ENCODE measurements around the gene FBL.
A peak's percentile ranks its signal among the peaks of the same experiment; 100 is the strongest.
"Not testable (repeated sequence)": the region's sequence is repeated elsewhere in the genome, so short reads cannot be mapped to it uniquely, and the experiment has no call there.

FBL gene

DNA sequence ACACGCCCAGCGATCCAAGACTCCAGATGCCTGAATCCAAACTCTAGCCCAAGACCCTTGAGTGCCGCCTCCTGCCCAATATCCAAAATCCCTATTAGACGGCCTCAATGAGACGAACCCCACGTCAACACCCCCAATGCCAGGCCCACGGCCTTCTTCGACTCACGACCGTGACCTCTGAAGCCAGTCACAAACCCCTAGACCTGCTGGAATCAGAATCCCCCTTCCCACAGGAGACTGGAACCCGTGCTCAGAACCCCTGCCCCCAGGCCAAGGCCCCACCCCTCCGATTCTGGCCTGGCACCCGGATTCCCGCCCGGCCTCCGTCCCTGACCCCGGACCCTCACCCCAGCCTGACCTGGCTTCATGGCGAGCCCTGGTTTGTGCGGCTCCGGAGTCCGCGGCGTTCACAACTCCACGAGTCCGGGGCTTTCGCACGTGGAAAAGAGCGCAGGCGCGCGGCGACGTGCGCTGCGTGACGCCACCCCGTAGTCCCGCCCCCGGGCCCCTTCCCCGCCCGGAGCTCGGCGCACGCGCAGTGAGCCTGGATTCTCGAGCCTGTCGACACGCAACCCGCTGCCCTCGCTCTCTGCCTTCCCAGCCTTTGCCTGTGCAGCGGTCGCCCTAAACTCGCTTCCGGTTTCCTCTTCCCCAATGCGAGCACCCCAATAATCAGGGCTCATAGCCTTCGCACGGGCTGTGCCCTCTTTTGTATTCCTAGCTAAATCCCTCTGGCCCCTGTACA lies at the start of gene FBL:
Gene FBL (minus strand): TSS at position 447 of the 745 bp plus-strand sequence. CDS start 79 bp downstream, at position 368.
- DNase-seq, result peak; percentile 88

- DNase-seq, result not testable (repeated sequence)
Observed at GRCh38 chr19:39895096-39895495, 48.9 kb upstream of the FBL start.

DNA sequence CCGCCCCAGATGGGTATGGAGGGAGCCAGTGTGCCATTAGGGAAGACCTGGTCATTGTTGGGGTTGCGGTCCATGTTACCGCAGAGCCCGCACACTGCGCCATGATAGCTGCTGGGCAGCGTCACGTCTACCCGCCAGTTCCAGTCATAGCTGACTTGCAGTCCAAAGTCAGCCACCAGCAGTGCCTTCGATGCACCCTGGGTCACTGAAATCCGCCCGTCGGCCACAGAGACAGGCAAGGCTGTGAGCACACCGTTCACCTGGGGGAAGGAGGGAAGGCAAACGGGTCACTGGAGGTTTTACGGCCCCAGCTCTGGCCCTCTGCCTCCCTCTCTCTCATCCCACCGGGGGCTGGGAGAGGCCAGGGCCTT lies 48.0 kb upstream of the FBL start:
- DNase-seq, result not testable (repeated sequence)

DNA sequence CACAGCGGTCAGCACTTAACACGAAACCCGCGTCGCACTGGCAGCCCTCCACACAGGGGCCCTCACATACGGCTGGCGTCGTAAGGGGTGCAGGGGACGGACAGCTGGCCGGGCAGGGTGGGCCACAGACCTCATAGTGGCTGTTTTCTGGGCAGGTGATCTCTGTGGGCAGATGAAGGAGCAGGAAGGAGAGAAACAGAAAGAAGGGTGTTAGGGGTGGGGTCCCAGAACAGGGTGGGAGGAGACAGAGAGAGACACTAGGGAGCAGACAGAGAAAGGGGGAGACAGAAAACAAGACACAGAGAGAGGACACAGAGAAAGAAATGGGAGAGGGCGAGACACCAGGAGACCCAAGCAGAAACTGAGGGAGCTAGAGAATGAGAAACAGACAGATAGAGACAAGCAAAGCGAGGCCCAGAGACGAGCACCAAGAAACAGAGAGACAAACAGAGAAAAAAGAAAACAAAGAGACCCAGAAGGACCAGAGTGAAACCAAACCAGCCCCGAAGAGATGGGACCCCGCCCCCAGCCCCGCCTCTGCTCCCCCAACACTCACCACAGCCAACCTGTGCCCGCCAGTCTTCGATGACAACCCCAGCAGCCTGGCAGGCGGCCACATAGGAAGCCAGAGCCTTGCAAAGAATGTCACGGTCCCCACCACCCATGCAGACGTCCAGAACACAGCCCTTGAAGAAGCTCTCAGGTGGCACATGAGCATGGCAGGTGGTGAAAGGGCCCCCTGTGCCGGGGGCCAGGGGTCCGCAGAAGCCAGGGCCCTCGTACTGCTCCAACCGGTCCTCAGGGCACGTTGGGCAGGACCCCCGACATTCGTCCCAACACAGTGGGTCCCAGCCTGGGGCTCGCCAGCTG lies 47.4 kb upstream of the FBL start:
- not testable (repeated sequence) for DNase-seq

DNA sequence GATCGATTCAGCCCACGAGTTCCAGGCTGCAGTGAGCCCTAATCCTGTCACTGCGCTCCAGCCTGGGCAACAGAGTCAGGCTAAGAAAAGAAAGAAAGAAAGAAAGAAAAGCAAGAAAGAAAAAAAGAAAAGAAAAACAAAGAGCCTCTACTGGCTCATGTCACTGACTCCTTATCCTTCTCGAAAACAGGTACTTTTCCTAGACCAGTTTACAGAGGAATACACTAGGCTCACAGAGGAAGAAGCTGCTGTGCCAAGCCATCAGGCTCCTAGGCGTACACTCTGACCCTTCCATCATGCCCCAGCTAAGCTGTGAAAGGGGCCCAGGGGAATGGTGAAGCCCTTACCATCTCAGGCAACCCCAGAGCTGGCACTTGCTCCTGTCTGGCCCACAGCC lies 46.3 kb upstream of the FBL start:
- DNase-seq, result not testable (repeated sequence)

DNA sequence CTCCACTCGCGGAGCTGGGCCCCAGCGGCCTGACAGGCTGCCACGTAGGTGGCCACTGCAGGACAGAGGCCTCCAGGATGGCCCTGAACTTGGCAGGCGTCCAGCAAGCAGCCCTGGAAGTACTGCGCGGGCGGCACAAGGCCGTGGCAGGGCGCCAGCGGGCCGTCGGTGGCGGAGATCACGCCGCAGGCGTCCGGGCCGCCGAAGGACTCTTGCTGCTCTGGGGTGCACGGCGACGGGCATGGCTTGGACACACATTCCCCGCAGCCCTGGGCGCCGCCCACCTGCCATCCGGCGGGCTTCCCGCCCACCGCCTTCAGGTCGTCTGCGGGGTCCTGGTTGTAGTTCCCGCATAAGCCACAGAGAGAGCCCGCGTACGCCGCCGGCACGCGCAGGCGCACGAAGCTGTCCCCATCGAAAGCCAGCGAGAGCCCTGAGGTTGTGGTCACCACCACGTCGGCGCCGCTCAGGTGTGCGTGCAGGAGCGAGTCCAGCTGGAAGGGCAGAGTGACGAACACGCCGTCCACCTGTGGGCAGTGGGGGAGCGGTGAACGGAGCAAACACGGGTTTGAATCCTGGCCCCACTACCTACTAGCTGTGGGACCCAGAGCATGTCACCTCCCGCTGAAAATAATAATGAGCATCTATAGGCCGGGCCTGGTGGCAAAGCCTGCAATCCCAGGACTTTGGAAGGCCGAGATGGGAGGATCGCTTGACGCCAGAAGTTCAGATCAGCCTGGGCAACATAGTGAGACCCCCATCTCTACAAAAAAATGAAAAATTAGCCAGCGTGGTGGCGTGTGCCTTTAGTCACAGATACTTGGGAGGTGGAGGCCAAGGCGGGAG lies 45.7 kb upstream of the FBL start:
- not testable (repeated sequence) for DNase-seq

DNA sequence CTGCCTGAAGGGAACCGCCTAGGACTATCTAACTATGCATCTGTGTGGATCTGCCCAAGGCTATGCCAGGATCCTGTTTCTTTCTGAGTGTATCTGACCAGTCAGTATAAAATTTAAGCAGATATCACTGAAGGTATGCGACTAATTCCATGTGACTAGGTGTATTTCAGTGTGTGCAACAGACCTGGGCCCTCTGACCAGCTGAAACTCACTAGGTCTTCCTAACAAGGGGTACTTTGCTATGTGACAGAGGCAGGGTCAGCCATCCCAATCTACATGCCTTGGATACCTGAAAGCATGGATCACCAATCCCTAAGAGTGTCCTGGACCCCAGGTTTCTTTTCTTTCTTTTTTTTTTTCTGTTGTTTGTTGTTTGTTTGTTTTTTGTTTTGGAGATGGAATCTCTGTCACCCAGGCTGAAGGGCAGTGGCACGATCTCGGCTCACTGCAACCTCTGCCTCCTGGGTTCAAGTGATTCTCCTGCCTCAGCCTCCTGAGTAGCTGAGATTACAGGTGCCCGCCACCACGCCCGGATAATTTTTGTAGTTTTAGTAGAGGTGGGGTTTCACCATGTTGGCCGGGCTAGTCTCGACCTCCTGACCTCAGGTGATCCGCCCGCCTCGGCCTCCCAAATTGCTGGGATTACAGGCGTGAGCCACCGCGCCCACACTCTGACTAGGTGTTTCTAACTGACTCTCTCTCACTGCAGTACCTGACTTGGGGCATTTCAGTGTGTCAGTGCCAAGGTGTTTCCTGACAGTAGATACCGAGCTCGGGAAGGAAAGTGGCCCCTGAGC lies 44.8 kb upstream of the FBL start:
- no peak for DNase-seq

DNA sequence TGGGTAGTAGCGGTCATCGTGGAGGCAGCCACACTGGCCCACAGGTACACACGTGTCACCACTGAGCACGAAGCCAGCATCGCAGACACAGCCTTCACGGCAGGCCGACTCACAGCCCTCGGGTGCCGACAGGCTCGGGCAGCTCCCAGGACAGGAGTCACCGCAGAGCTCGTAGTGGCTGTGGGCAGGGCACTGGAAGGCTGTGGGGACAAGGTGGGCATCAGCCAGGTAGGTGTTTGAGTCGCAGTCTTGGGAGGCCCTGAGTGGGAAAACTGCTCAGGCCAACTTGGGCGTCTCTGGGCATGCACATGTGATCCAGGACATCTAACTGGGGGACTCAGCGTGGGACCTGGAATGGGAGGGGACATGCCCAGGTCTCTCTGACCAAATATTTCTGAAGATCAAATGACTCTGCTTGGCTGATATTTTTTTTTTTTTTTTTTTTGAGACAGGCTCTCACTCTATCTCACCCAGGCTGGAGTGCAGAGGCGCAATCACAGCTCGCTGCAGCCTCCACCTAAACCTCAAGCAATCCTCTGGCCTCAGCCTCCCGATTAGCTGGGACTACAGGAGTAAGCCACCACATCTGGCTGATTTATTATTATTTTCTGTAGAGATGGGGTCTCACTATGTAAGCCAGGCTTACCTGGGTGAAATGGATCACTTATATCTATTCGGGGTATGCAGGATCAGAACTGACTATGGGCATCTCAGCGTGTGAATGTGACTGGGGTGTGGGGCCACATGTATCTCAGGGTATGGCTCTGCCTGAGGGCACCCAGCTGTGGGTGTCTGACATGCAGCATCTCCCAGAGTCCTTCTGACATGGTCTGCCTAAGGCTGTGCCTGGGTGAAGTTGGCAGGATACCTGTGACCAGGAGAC lies 43.9 kb upstream of the FBL start:
- not testable (repeated sequence) for DNase-seq

- DNase-seq, result not testable (repeated sequence)
Observed at GRCh38 chr19:39887456-39887951, 41.3 kb upstream of the FBL start.

DNA sequence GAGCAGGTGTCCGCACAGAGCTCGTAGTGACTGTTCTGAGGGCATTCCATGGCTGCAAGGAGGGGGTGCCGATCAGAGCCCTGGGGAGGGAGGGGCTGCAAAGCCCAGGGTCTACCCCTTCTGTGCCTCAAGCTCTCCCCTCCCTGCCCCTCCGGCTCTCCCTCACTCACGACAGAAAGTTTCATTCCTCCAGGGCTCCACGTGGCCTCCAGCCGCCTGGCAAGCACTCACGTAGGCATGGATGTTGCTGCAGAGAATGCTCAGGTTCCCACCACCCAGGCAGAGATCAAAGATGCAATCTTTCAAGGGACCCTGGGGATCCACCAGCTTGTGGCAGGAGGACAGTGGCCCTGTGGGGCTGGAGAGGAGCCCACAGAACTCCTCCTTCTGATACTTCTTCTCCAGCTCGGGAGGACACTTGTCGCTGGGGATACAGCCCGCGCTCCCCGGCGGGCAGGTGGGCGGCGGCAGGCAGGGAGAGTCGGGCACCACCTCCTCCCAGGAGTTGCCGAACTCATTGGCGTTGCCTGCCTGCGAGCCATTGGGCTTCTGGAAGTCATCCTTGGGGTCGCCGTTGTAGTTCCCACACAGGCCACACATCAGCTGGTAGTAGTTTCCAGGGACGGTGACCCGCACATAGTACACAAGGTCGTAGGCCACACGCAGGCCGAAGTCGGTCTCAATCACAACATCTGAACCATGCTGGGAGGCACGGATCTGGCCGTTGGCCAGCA lies 39.8 kb upstream of the FBL start:
- not testable (repeated sequence) for DNase-seq

GRCh38 chr19:39884721-39885120 lies 38.5 kb upstream of the FBL start:
- not testable (repeated sequence) for DNase-seq

GRCh38 chr19:39882645-39883044 lies 36.5 kb upstream of the FBL start:
- not testable (repeated sequence) for DNase-seq

DNA sequence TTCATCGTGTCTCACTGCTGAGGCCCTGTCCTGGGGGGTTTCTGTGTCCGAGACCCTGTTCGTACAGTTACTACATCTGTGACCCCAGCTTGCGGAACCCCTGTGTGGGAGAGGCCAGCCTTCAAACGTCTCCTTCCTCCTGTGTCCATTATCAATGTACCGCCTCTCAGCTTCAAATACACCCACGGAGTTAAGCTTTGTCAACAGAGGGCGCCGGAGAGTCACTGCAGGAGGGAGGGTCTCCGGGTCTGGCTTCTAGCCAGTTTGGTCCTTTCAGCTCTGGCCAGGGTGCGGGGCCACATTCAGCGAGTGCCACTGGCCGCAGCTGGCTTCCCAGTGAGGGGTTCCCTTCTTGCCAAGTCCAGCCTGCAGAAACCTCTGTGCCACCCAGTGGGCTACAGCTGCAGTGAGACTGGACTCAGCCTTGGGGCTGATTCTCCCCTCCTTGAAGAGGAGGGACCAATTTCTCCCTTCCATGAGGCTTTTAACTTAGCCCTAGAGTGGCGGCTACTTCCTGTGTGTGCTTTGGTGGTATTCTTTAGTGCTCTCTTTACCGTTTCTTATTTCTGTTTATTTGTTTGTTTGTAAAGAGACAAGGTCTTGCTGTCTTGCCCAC lies 35.4 kb upstream of the FBL start:
- DNase-seq, result not testable (repeated sequence)

- DNase-seq, result not testable (repeated sequence)
Observed at GRCh38 chr19:39880241-39880640, 34.1 kb upstream of the FBL start.

DNA sequence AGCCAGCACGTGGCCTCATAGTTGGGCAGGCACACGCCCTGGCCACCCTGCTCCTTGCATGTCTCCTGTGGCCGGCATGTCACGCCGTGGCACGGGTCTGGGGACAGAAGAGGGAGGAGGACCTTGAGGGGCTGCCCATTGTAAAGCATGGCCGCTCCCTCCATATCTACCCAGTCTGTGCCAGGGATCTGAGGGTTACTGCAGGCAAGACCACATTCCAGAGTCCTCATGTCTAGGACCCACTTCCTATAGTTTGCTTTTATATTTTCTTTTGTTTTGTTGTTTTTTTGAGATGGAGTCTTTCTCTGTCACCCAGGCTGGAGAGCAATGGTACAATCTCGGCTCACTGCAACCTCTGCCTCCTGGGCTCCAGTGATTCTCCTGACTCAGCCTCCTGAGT lies 33.6 kb upstream of the FBL start:
- not testable (repeated sequence) for DNase-seq

- not testable (repeated sequence) for DNase-seq
Observed at GRCh38 chr19:39878866-39879265, 32.7 kb upstream of the FBL start.

DNA sequence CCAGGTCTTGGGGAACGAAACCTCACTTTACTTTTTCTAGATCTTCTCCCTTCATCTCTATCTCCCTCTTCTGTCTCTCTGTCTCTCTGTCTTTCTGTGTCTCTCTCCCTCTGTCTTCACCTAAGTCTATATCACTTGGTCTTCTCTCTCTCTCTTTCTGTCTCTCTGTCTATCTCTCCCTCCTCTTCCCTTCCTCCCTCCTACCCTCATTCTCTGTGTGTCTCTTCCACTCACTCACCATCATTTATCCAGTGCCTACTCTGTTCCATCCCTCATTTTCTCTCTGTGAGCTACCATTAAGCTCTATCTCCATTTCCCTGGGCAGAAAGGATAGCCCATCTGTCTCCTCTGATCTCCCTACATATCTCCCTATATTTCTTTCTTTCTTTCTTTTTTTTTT lies 32.2 kb upstream of the FBL start:
- no peak for DNase-seq

- DNase-seq, result not testable (repeated sequence)
Observed at GRCh38 chr19:39877982-39878381, 31.8 kb upstream of the FBL start.

GRCh38 chr19:39877488-39877887 lies 31.3 kb upstream of the FBL start:
- DNase-seq, result not testable (repeated sequence)

DNA sequence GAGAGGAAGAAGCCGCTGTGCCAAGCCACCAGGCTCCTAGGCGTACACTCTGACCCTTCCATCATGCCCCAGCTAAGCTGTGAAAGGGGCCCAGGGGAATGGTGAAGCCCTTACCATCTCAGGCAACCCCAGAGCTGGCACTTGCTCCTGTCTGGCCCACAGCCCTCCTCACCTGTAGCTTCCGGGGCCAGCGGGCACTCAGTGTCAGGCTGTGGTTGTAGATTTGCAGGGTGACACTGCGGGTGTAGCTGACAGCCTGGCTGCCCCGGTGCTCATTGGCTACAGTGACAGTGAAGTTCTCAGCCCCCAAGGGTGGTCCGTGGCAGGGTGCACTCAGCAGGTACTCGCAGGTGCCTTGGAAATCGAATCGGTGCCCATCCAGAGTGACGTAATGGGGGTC lies 30.3 kb upstream of the FBL start:
- DNase-seq, result not testable (repeated sequence)
